Measurements from ENCODE around the gene CCNH.

Gene CCNH

DNA sequence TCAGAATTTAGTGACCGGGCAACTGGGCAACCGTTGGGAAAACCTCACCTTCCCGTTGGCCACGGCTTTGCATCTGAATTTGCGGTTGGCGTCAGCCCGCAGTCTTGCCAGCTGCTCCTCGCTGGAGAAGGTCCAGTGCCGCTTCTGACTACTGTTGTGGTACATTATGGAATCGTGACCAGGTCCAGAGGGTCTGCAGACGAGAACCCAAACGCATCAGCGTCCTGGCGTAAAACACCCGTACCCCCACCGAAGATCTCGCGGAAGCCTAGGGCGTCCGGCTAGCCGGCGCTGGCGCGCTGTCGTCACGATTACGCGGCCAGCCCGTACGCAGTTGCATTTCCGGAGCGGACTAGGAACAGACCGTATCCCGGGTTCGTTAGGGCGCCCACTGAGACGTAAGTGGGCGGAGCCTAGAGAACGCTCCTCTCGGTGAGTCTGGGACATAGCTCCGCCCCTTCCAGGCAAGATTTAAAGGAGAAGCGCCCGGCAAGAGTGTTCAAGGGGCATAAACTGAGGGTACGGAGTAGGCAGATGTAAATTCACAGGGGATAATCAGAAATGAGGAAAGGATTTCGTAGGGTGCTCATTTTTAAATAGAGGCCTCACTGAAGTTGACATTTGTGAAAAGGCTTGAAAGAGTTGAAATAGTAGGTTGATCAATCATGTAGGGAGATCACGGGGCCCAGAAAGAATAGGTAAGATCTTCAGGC is at the start of gene CCNH:
Gene CCNH (minus strand): TSS at position 301 of the 713 bp plus-strand sequence. CDS start 136 bp downstream, at position 165.
- DNase-seq, result peak; percentile 97

DNA sequence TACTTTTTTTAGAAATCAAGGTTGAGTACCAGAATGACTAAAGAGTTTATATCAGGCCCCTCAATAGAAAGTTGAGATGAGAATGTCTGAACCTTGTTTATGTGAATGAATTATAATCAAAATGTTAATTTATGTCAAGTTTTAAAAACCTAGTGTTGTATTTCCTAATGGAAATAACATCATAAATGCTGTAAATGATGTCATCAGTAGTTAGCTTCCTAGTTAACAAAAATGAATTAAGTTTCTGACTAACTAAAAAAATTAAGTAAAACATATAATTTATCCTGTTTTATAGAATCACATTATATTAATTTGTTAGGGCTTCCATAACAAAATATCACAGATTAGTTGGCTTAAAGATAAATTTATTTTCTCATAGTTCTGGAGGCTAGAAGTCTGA is 45.0 kb upstream of the CCNH start:
- no peak for DNase-seq

DNA sequence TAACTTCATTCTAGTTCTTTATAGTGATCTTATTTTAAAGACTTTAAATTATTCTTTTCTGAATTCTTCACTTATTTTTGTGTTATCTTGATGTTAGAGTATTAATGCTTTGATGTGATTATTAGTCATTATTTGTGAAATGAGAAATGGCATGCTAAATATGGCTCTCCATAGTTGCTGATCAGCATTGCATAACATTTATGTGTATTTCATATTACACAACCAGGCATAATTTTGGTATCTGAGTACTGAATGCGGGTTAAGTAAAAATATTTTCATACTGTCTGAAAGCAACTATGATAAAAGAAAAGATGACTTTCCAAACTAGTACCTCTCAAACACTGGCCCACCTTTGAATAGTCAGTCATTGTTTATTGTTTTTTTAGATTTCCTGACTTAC is 41.1 kb upstream of the CCNH start:
- no peak for DNase-seq

DNA sequence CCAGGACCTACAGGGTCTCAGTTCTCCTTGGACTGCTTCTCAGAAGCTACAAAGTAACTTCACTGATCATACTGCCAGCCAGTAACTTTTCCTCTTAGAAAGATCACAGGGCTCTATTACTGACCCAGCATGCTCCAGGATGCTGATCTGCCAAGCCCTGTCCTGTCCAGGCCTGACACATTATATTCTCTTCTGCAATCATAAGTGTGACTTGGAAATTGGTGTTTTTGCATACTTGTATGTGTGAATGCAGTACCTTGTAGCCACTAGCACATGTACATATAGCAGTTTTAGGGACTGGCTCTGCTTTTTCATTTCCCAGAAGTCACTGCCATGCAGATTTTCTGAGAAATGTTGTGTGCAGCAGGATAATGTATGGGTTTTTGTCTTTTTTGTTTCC is 40.1 kb upstream of the CCNH start:
- no peak for DNase-seq

- DNase-seq, result no peak
These were observed 29.7 kb upstream of the CCNH start for GRCh38 chr5:87442419-87442818.

DNA sequence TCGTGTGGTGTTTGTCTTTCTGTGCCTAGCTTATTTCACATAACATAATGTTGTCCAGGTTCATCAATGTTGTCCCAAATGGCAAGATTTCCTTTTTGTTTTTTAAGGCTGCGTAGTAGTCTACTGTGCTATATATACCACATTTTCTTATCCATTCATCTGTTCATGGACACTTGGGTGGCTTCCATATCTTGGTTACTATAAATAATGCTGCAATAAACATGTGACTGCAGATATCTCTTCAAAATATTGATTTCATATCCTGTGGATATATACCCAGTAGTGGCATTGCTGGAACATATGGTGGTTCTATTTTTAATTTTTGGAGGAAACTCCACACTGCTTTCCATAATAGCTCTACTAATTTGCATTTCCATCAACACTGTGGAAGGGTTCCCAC is 25.5 kb upstream of the CCNH start:
- no peak for DNase-seq

- DNase-seq, result no peak
These were observed 25.0 kb upstream of the CCNH start for GRCh38 chr5:87437724-87438123.

GRCh38 chr5:87435144-87435694 is 22.5 kb upstream of the CCNH start:
- no peak for DNase-seq

- DNase-seq, result no peak
These were observed 21.7 kb upstream of the CCNH start for GRCh38 chr5:87434461-87434860.

- no peak for DNase-seq
These were observed 21.2 kb upstream of the CCNH start for GRCh38 chr5:87433945-87434344.

DNA sequence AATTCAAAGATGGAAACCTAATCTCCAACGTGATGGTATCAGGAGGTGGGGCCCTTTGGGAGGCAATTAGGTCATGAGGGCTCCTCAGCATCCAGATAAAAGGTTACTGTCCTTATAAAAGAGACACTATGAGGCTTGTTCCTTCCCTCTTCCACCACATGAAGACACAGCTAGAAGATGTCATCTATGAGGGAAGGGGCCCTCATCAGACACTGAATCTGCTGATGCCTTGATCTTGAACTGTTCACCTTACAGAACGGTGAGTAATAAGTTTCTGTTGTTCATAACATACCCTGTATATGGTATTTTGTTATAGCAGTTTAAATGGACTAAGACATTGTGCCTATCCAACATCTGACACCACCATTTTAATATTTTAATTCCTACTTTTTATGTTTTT is 19.7 kb upstream of the CCNH start:
- DNase-seq, result peak; percentile 5

DNA sequence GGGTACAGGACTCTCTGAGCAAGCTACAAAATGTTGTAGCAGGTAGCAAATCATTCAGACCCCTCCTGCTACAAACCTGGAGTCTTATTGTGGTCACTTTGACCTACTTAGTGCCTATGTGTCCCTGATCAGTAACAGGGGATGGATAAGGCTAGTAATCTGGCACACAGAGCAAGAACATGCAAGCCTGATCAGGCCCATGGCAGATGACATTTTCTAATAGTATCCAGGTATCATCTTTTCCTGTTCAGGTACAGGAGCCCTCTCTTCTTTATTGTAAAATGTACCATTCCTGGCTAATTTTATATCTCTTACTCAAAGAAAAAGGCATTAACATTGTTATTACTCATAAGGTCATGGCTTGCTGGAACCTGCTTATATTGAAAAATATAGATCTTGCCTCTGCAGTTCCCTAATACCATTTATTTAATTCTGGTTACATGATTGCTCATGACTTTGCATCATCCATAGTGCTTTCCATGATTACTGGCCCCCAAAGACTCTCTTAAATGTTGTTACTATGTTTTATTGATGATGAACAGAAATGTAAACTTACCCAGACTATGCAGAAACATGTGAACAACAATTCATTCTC is 18.2 kb upstream of the CCNH start:
- no peak for DNase-seq

DNA sequence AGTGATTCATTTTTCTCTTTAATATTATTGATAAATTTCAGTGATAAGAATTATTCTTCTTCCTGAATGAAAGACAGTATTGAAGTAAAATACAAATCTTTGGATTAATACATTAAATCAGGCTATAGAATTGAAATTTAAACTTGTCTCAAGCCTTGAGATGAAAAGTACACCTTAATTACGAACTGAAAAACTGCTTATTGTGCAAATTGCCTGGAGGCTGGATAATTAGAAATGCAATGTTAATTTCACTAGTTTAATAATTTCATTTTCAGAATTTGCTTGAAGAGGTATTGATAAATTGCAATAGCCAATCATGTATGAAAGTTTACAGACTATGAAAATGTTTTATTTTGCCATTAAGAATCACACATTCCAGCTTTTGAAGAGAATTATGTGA is 11.0 kb upstream of the CCNH start:
- DNase-seq, result no peak

DNA sequence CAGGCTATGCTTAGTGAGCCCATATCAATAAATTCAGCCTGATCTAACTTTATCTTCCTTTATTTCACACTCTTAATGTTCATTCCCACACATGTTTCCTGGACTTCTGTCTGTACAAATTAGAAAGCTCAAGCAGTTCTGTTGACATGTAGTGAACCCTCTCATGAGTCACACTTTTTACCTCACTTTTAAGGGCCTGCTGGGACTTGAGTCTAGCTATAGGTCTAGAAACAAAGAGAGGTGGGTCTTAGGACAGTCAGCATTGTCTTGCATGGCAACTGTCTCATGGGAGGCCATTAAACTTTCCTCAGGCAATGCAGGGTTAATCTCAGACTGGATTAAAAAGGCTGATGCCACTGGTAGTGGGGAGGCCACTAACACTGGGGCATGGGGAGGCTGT is 8.6 kb upstream of the CCNH start:
- DNase-seq, result no peak

DNA sequence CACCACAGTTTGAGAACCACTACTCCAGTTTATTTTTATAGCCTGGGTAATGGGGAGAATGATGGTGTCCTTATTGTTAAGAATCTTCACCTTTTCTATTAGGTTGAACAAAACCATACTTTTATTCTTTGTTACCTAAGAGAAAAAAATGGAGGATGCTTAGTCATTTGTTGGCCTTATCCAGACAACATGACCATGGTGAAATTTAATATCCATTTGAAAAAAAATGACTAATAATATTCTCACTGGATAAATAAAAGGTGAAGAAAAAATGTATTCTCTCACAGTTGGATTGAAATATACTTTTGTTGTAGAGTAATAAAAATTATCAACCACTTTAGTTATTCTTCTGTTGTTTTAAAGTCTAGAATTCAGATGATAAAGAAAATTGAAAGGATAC is 5.8 kb upstream of the CCNH start:
- no peak for DNase-seq

DNA sequence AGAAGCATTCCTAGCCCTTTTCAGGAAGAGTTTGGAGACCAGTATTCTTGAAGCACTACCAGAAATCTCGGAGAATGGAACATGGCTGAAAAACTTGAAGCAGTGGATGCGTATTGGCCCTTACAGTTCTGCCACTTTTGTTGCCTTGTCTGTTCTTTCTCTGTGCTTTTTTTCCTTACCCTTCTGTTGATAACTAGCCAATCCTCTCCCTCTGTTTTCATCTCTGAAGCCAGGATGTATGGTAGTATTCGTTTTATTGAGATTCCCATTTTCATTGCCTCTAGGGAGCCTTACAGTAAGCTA is 564 bp upstream of the CCNH start:
- DNase-seq, result no peak

GRCh38 chr5:87411973-87412629 is 629 bp downstream of the CCNH start:
- DNase-seq, result peak; percentile 43

- DNase-seq, result no peak
These were observed 1.2 kb downstream of the CCNH start for GRCh38 chr5:87411586-87411972.

DNA sequence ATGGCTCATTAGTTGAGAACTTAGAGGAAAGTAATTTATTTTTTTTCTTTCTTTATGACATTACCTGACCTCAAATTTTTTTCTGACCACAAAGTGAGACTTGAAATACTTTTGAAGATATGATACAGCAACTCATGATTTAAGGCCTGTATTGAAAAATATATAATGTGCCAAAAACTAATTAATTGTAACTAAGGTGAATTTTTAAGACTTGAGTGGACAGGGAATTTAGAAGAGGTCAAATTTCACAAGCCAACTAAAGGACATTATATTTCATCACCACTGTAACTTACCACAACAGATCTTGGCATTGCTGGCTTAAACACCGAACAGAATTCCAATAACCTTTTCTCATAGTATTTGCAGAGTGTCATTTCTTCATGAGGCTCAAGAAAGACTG is 1.8 kb downstream of the CCNH start:
- no peak for DNase-seq

DNA sequence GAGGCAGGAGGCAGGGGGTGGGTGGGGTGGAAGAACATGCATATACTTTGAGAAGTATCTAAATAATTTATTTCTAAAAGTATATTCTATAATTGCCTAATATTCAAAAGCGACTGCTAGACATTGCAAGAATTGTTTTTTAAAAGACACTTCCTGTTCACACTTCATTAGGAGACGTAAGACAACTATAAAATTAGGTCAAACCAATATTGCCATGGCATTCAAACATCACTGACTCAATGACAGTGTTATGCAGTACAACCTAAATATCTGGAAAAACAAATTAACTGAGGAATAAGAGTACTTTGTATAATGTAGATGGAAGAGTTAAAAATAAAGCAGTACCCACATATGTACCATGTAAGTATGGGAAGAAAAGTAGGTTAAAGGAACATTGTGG is 4.5 kb downstream of the CCNH start:
- DNase-seq, result no peak

GRCh38 chr5:87405472-87406155 is 7.1 kb downstream of the CCNH start:
- DNase-seq, result no peak

DNA sequence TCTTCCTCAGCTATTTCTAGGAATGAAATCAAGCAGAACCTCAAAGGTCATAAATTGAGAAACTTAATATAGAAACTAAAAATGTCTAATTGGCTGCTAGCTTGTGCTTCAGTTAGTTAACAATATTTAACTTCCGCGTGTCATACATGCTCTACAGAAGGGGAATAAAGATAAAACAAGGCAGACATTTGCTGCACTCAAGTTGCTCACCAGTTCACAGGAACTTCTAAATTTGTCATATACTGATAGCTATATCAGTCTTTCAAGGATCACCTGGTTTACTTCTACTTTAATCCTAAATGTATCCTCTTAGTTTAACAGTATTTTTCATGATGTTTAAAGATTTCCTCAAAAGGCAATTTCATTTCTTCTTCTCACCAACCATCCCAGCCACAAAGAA is 8.4 kb downstream of the CCNH start:
- no peak for DNase-seq

DNA sequence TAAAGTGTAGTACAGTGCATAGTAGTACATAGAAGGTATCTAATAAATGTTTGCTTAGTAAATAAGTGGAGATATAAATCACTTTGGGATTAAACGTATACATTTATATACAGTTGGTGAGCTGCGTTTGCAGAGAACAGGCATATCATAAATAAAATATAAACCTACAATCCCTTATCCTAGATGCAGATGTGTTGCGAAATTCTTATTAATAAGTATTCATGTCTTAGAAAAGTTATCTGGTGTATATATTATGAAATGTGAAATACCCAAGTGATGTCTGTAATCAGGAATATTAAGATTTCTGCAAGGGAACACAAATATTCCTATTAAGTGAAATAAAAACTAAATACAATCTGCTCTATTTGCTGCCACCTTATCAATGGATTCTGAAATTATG is 8.8 kb downstream of the CCNH start:
- no peak for DNase-seq

DNA sequence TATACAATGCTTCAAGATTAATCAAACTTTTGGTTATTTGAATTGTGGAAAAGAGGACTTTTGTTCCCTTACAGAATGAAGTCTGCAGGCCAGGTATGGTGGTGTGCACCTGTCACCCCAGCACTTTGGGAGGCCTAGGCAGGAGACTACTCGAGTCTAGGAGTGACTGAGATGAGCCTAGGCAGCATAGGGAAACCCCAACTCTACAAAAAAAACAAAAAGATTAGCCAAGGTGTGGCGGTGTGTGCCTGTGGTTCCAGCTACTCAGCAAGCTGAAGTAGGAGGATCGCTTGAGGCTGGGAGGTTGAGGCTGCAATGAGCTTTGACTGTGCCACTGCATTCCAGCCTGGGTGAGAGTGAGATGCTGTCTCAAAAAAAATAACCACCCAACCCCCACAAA is 9.3 kb downstream of the CCNH start:
- no peak for DNase-seq

Data from activated CD4-positive, alpha-beta T cell treated with anti-CD3 and anti-CD28 coated beads for 48 hours (primary cell).